ENCODE data around the gene APOBEC3H.
"Not testable (repeated sequence)": the region's sequence is repeated elsewhere in the genome, so short reads cannot be mapped to it uniquely, and the experiment has no call there.

- TF ChIP-seq CTCF (IDR thresholded peaks at IDR 0.05; ENCODE audit: low read length); EZH2 (IDR thresholded peaks at IDR 0.05; ENCODE audit: borderline replicate concordance, low read length): not testable (repeated sequence)
Measured at GRCh38 chr22:39079054-39079637, 17.9 kb upstream of the APOBEC3H start.
